OCI-LY1 (cell line): ENCODE data around the gene CD300LG.

Source experiments
- CTCF ChIP-seq: fragments of 200-600 bp; sonication (generic), shearing (Covaris generic); IDR thresholded peaks from 2 replicates; pipeline ENCODE4 v1.5.1; 2017; ENCODE audit warnings: mild to moderate bottlenecking, antibody characterized with exemption, low read length, moderate library complexity, mixed read lengths
- EZH2 ChIP-seq: fragments of 200-600 bp; sonication (generic), shearing (Covaris generic); IDR thresholded peaks from 2 replicates; pipeline ENCODE4 v1.8.0; 2017; ENCODE audit warnings: borderline replicate concordance, mixed run types, mild to moderate bottlenecking, antibody characterized with exemption, low read length, moderate library complexity, mixed read lengths

- TF ChIP-seq CTCF = no peak
- TF ChIP-seq EZH2 = no peak
These were observed 14.6 kb upstream of the CD300LG start for GRCh38 chr17:43832168-43832975.
